Endothelial cell (in vitro differentiated cells): ENCODE results near the gene ANO9. TPM values are rescaled to one million over a fixed set of nuclear protein-coding genes. Genes with fewer than 3 reads are reported as not detected.
"Not testable (repeated sequence)": the region's sequence is repeated elsewhere in the genome, so short reads cannot be mapped to it uniquely, and the experiment has no call there.

Source experiments
- DNase-seq: peaks from one replicate; pipeline ENCODE4 v3.0.0; 2021; ENCODE audit warnings: low spot score
- H3K27ac Mint-ChIP-seq: one replicate; pipeline ENCODE4 v1.8.0; 2021; ENCODE audit warnings: mixed read lengths, inconsistent platforms; ENCODE audit not compliant: unreplicated experiment
- H3K27me3 Mint-ChIP-seq: one replicate; pipeline ENCODE4 v1.8.0; 2021; ENCODE audit warnings: mild to moderate bottlenecking, moderate library complexity, mixed read lengths, inconsistent platforms; ENCODE audit not compliant: unreplicated experiment
- H3K36me3 Mint-ChIP-seq: one replicate; pipeline ENCODE4 v1.8.0; 2021; ENCODE audit warnings: mild to moderate bottlenecking, low read depth, mixed read lengths, inconsistent platforms; ENCODE audit not compliant: unreplicated experiment
- H3K4me1 Mint-ChIP-seq: one replicate; pipeline ENCODE4 v1.8.0; 2021; ENCODE audit warnings: mild to moderate bottlenecking, mixed read lengths, inconsistent platforms; ENCODE audit not compliant: unreplicated experiment
- H3K4me3 Mint-ChIP-seq: one replicate; pipeline ENCODE4 v1.8.0; 2021; ENCODE audit warnings: mild to moderate bottlenecking, mixed read lengths, inconsistent platforms; ENCODE audit not compliant: unreplicated experiment
- H3K9me3 Mint-ChIP-seq: one replicate; pipeline ENCODE4 v1.8.0; 2021; ENCODE audit warnings: mixed read lengths, inconsistent platforms; ENCODE audit not compliant: unreplicated experiment
- total RNA-seq: library from RNA; stranded (reverse); fragmentation: NEBNext Ultra II Directional; extraction: Animal tissue kit (Norgen Biotek cat#: 25700); gene quantifications from one replicate; pipeline ENCODE4 v1.2.1, GENCODE V29; 2021; ENCODE audit not compliant: unreplicated experiment
- TF ChIP-seq, protein P1 (sequence below): fragments of 200-600 bp; sonication (generic); IDR thresholded peaks from one replicate; pipeline ENCODE4 v1.5.0; 2021; ENCODE audit warnings: antibody characterized with exemption; ENCODE audit not compliant: unreplicated experiment

ANO9 gene
- total RNA-seq, 1 donor from 2014 or later, result 0.41 TPM

DNA sequence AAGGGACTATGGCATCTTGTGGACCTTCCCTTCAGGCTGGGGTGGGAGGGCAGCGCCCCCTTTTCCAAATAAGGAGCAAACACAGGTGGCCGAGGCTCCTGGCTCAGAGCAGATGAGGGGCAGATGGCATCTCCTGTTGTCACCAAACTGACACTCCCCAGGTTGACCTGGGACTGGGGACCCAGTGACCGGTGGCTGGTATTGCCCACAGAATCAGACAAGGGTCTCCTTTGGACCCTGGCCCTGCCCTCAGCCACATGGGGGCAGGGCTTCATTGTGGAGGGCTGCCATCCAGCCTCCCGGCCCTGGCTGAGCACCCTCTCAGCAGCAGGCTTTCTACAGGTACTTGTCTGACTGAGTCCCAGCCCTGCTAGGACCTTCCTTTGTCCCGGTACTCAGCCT lies 26.2 kb downstream of the ANO9 start:
- Mint-ChIP-seq H3K36me3 (no peaks in the 10 kb centered on the region), H3K9me3 (no peaks in the 10 kb centered on the region), H3K27me3 (peaks cover 12% of the 10 kb centered on the region), H3K4me3 (peak overlapping the region; percentile 67), H3K4me1 (peaks cover 14% of the 10 kb centered on the region), H3K27ac (no peak overlapping the region)
- TF ChIP-seq, protein P1, sequence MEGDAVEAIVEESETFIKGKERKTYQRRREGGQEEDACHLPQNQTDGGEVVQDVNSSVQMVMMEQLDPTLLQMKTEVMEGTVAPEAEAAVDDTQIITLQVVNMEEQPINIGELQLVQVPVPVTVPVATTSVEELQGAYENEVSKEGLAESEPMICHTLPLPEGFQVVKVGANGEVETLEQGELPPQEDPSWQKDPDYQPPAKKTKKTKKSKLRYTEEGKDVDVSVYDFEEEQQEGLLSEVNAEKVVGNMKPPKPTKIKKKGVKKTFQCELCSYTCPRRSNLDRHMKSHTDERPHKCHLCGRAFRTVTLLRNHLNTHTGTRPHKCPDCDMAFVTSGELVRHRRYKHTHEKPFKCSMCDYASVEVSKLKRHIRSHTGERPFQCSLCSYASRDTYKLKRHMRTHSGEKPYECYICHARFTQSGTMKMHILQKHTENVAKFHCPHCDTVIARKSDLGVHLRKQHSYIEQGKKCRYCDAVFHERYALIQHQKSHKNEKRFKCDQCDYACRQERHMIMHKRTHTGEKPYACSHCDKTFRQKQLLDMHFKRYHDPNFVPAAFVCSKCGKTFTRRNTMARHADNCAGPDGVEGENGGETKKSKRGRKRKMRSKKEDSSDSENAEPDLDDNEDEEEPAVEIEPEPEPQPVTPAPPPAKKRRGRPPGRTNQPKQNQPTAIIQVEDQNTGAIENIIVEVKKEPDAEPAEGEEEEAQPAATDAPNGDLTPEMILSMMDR, result no peak
- DNase-seq, result no peak

DNA sequence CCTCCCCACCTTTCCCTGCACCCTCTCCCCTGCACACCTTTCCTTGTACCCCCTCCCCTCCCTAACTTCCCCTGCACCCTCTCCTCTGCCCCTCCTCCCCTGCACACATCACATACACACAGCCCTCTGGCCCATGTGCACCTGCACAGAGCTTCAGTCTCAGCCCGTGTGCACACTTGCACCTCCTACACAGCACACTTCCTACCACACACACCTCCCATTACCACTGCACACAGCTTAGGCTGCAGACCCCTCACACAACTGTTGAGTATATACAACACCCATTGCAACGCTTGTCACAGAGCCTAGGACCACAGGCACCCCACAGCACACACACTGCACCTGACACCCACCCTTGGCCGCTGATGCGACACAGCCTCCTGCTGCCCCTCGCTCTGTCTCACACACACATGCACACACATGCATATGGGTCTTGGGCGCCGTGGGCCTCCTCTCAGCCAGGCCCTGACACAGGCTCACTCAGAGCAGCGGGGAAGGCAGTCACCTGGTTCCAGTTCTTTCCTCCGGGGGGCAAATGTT lies 27.4 kb downstream of the ANO9 start:
- Mint-ChIP-seq H3K9me3 (no peaks in the 10 kb centered on the region), H3K27ac (peak overlapping the region; percentile 6)

DNA sequence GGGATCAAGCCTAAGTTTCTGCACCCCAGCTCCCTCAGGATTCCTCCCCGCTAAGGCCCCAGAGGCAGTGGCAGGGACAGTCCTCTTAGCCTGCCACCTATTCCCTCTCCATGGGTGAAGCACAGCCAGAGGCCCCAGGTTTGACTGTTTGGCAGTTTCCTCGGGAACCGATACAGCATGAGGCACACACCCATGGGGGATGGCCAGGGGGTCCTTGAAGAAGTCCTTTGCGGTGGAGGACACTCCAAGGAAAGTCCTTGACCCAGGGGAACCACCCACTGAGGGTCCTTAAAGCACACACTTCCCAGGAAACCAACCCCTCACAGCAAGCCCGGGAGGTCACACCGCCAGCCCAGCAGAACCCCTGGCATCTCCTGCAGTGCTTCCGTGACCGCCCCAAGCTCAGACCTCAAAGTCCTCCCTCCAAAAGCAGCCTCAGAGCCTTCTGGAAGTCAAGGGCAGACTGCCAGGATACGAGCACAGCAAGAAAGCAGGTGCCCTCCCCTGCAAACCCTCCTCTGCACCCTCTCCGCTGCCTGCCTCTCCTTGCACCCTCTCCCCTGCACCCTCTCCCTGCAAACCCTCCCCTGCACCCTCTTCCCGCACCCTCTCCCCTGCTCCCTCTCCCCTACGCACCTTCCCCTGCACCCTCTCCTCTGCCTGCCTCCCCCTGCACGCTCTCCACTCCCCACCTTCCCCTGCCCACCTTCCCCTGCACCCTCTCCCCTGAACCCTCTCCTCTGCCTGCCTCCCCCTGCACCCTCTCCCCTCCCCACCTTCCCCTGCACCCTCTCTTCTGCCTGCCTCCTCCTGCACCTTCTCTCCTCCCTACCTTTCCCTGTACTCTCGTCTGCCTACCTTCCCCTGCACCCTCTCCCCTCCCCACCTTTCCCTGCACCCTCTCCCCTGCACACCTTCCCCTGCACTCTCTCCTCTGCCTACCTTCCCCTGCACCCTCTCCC lies 28.4 kb downstream of the ANO9 start:
- Mint-ChIP-seq H3K9me3 (no peaks in the 10 kb centered on the region), H3K4me1 (peaks cover 14% of the 10 kb centered on the region), H3K36me3 (no peaks in the 10 kb centered on the region), H3K27ac (no peak overlapping the region), H3K27me3 (peaks cover 12% of the 10 kb centered on the region), H3K4me3 (no peak overlapping the region)
- no peak for DNase-seq
- TF ChIP-seq, protein P1, result no peak

More for the DNA sequence above, 27.4 kb downstream of the ANO9 start:
- Mint-ChIP-seq H3K27me3 (peaks cover 12% of the 10 kb centered on the region), H3K4me1 (peaks cover 14% of the 10 kb centered on the region), H3K36me3 (no peaks in the 10 kb centered on the region), H3K4me3 (no peak overlapping the region)
- TF ChIP-seq, protein P1, result no peak
- no peak for DNase-seq

DNA sequence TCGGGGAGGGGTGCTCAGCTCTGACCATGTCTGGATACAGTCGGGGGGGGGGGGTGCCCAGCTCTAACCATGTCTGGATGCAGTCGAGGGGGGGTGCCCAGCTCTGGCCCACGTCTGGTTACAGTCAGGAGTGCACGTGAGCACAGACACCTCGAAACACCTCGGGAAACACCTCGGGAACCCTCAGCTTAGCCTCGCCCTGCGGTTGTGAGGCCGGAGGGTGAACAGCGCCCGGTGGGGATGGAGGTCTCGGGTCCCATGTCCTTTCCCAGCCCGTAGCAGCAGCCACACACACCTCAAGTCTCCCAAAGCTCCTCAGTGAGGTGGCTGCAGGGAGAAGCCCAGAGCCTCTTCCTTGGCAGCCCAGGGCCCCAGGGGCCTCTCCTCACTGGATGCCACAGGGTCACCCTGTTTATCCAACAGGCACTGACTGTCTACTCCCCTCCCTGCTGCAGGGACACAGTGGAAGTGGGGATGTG lies 29.1 kb downstream of the ANO9 start:
- Mint-ChIP-seq H3K27ac (no peak overlapping the region), H3K27me3 (peaks cover 9% of the 10 kb centered on the region), H3K9me3 (no peaks in the 10 kb centered on the region), H3K4me3 (no peak overlapping the region), H3K36me3 (no peaks in the 10 kb centered on the region), H3K4me1 (peaks cover 14% of the 10 kb centered on the region)
- TF ChIP-seq, protein P1, result no peak
- no peak for DNase-seq

DNA sequence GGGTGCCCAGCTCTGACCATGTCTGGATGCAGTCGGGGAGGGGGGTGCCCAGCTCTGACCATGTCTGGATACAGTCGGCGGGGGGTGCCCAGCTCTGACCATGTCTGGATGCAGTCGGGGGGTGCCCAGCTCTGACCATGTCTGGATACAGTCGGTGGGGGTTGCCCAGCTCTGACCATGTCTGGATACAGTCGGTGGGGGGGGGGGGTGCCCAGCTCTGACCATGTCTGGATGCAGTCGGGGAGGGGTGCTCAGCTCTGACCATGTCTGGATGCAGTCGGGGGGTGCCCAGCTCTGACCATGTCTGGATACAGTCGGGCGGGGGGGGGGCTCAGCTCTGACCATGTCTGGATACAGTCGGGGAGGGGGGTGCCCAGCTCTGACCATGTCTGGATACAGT lies 30.3 kb downstream of the ANO9 start:
- not testable (repeated sequence) for H3K4me3 Mint-ChIP-seq, H3K27me3 Mint-ChIP-seq, DNase-seq, H3K9me3 Mint-ChIP-seq, H3K27ac Mint-ChIP-seq, H3K36me3 Mint-ChIP-seq
- H3K4me1 Mint-ChIP-seq, result peaks cover 14% of the 10 kb centered on the region

DNA sequence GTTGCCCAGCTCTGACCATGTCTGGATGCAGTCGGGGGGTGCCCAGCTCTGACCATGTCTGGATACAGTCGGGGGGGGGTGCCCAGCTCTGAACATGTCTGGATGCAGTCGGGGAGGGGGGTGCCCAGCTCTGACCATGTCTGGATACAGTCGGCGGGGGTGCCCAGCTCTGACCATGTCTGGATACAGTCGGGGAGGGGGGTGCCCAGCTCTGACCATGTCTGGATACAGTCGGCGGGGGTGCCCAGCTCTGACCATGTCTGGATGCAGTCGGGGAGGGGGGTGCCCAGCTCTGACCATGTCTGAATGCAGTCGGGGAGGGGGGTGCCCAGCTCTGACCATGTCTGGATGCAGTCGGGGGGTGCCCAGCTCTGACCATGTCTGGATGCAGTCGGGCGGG lies 31.1 kb downstream of the ANO9 start:
- not testable (repeated sequence) for H3K9me3 Mint-ChIP-seq, H3K4me3 Mint-ChIP-seq, DNase-seq, H3K27ac Mint-ChIP-seq, H3K27me3 Mint-ChIP-seq, H3K4me1 Mint-ChIP-seq, H3K36me3 Mint-ChIP-seq
